Heart left ventricle (tissue), 16 donors: ENCODE data around the gene KLHDC9. TPM values are rescaled to one million over a fixed set of nuclear protein-coding genes. Genes with fewer than 3 reads are reported as not detected.

ENCODE experiments used
- ATAC-seq, 4 donors: fragments of 200-7000 bp; cut with Tn5 transposase; one replicate each; pipeline ENCODE4 v1.9.1; 2020 to 2022; ENCODE audit warnings: moderate library complexity in 4 of 4, mild to moderate bottlenecking in 3 of 4, moderate number of reproducible peaks in 1 of 4
- DNase-seq, 5 donors: peaks; one replicate each; pipeline ENCODE4 v3.0.0-alpha.2; 2020
- H3K27ac ChIP-seq, 12 donors: fragments of 200-600 bp; sonication (generic) in 4 of 12; one replicate each; pipeline versions ENCODE4 v1.5.0 to v1.8.0; 2016 to 2022; ENCODE audit warnings: mild to moderate bottlenecking in 2 of 12
- H3K27me3 ChIP-seq, 9 donors: fragments of 200-600 bp; sonication (generic) in 2 of 9; one replicate each; pipeline versions ENCODE4 v1.5.1 to v1.8.0; 2016 to 2022; ENCODE audit warnings: mild to moderate bottlenecking in 3 of 9
- H3K36me3 ChIP-seq, 9 donors: fragments of 200-600 bp; sonication (generic) in 2 of 9; one replicate each; pipeline versions ENCODE4 v1.5.0 to v1.8.0; 2018 to 2022; ENCODE audit warnings: mild to moderate bottlenecking in 2 of 9
- H3K4me1 ChIP-seq, 12 donors: fragments of 200-600 bp; sonication (generic) in 4 of 12; one replicate each; pipeline versions ENCODE4 v1.5.0 to v1.8.0; 2016 to 2022; ENCODE audit warnings: mild to moderate bottlenecking in 3 of 12
- H3K4me3 ChIP-seq, 12 donors: fragments of 200-600 bp; sonication (generic) in 4 of 12; one replicate each; pipeline versions ENCODE4 v1.5.0 to v1.8.0; 2017 to 2022; ENCODE audit warnings: mild to moderate bottlenecking in 9 of 12, moderate library complexity in 4 of 12
- H3K9me3 ChIP-seq, 12 donors: fragments of 200-600 bp; sonication (generic) in 4 of 12; one replicate each; pipeline versions ENCODE4 v1.5.0 to v1.8.0; 2016 to 2022; ENCODE audit warnings: mild to moderate bottlenecking in 1 of 12
- CTCF ChIP-seq, 12 donors: fragments of 200-600 bp; sonication (generic) in 4 of 12; IDR thresholded peaks; one replicate each; pipeline versions ENCODE4 v1.5.0 to v1.8.0; 2018 to 2022; ENCODE audit warnings: antibody characterized with exemption in 12 of 12, mild to moderate bottlenecking in 5 of 12
- POLR2A ChIP-seq, 2 donors: fragments of 450-650 bp; IDR thresholded peaks; one replicate each; pipeline ENCODE4 v1.6.1; 2017; ENCODE audit warnings: antibody characterized with exemption in 2 of 2, mild to moderate bottlenecking in 2 of 2, moderate library complexity in 2 of 2
- WGBS, 4 donors: extraction: QIAGEN DNeasy Blood & Tissue Kit in 2 of 4; methylation state at CpG; one replicate each; pipeline versions ENCODE4 v1.1.5 to v1.1.7; 2013 to 2018; 5-methylcytosine and 5-hydroxymethylcytosine counted together
- intact Hi-C, 10 donors: fragments of 100-400 bp; cut with DNase I; formaldehyde crosslinking; loops; one replicate each; pipeline versions ENCODE4 v1.11.1 to v1.14.2; 2022
- polyA plus RNA-seq, 2 donors: library from polyadenylated mRNA; stranded (reverse); fragments of 200-250 nt; gene quantifications; one replicate each; pipeline ENCODE4 v1.2.3, GENCODE V29; 2013
- total RNA-seq, 9 donors: library from RNA; depleted of rRNA in 2 of 9; stranded (reverse); fragments of >200 nt in 2 of 9; fragmentation: NEBNext Ultra II Directional in 3 of 9; extraction: Animal tissue kit (Norgen Biotek cat#: 25700) in 3 of 9; gene quantifications; one replicate each; pipeline versions ENCODE4 v1.1.0 to v1.2.4, GENCODE V29; 2016 to 2023
- donor health status: ischemic (EF 13 %, LVEDD 7.1; RV severe dilation, severe dysfunction).
- donor health status: healthy with polysubstance abuse.
- donor health status: DM: no; HTN: yes; CAD: no.
- donor health status: DM: no; HTN: no; CAD: no.
- donor health status: ischemic (EF 25% LVEDD 6.9; RV normal size, moderate dysfunction).
- donor health status: ischemic (EF 25% LVEDD 5.7; RV mildly dilated, moderate dysfunction).
- donor health status: healthy.
- donor health status: DM: yes; HTN: yes; CAD: no.
- donor health status: ischemic (EF 35%, LVEDD 5.7; RV mildly dilated, moderate dysfunction).
- donor health status: nonischemic (EF 11% LVEDD 7.7; RV severe dilation, severe dysfunction).
- donor health status: DM: yes; HTN: yes; CAD: no.
- donor health status: PGD.
- donor health status: ischemic (EF 29% LVEDD 5.4; RV normal size, mild dysfunction).
- donor health status: nonischemic (EF 23%, LVEDD 6.1; RV moderate dilation, normal function).

Gene KLHDC9
- total and polyA plus RNA-seq, 11 donors = 0.43 to 13.3 (median 4.8) TPM

GRCh38 chr1:161128591-161129420 lies 30.6 kb downstream of the KLHDC9 start:
- WGBS, 4 donors = 82 to 90% (median 86%) methylated on average over 4 of the region's 4 CpGs
- no peak overlapping the region for H3K27ac ChIP-seq
- no peak for ATAC-seq
- DNase-seq = no peak
- TF ChIP-seq CTCF (IDR thresholded peaks at IDR 0.05) = no peak
- TF ChIP-seq POLR2A (IDR thresholded peaks at IDR 0.05) = no peak
- no peaks in the 10 kb centered on the region for H3K27me3 ChIP-seq
- peaks cover 2 to 57% (median 37%) of the 10 kb centered on the region in 12 donors for H3K4me1 ChIP-seq
- no peak overlapping the region for H3K4me3 ChIP-seq
- intact Hi-C loops = no loop called here
- no peaks in the 10 kb centered on the region for H3K9me3 ChIP-seq
- peaks cover 0 to 69% (median 62%) of the 10 kb centered on the region in 9 donors for H3K36me3 ChIP-seq

GRCh38 chr1:161130266-161130665 lies 32.1 kb downstream of the KLHDC9 start:
- intact Hi-C loops = loop anchor here in 5 of 10 donors (10.0 kb wide), 2 partner anchors 85 to 135 kb away; partner anchors contain the start of gene USF1 (in 3 of the 5)
- DNase-seq (no peak), ATAC-seq (no peak)
- 18 to 41% (median 25%) methylated on average over 1 of the region's 1 CpG for WGBS, 4 donors
- H3K4me3 ChIP-seq = peak overlapping the region in 2 of 12 donors; percentile 64 to 72
- peak overlapping the region in 4 of 12 donors; percentile 93 to 97 (median 97) for H3K27ac ChIP-seq
- no peaks in the 10 kb centered on the region for H3K9me3 ChIP-seq
- no peak for TF ChIP-seq CTCF (IDR thresholded peaks at IDR 0.05)
- TF ChIP-seq POLR2A (IDR thresholded peaks at IDR 0.05) = no peak
- peaks cover 5 to 69% (median 44%) of the 10 kb centered on the region in 12 donors for H3K4me1 ChIP-seq
- peaks cover 0 to 54% (median 48%) of the 10 kb centered on the region in 9 donors for H3K36me3 ChIP-seq
- no peaks in the 10 kb centered on the region for H3K27me3 ChIP-seq

GRCh38 chr1:161131523-161132409 lies 33.6 kb downstream of the KLHDC9 start:
- intact Hi-C loops = loop anchor here in 8 of 10 donors (1.0 to 10.0 kb wide), 7 partner anchors 13 to 137 kb away; partner anchors contain the start of genes NIT1 (in 4 of the 8), PFDN2 (in 4 of the 8) and USF1 (in 3 of the 8)
- peak overlapping the region; percentile 87 to 99 (median 97) for H3K27ac ChIP-seq
- WGBS, 4 donors = 3 to 4% (median 4%) methylated on average over 21 to 22 of the region's 22 CpGs
- H3K36me3 ChIP-seq = peaks cover 0 to 39% (median 34%) of the 10 kb centered on the region in 9 donors
- ATAC-seq (peak in 1 of 4 donors; percentile 16), DNase-seq (peak in 1 of 5 donors; percentile 30)
- H3K27me3 ChIP-seq = no peaks in the 10 kb centered on the region
- TF ChIP-seq POLR2A (IDR thresholded peaks at IDR 0.05) (no peak), CTCF (IDR thresholded peaks at IDR 0.05) (no peak)
- H3K4me3 ChIP-seq = peak overlapping the region; percentile 42 to 92 (median 71)
- H3K9me3 ChIP-seq = no peaks in the 10 kb centered on the region
- peaks cover 5 to 76% (median 44%) of the 10 kb centered on the region in 12 donors for H3K4me1 ChIP-seq
